Upper lobe of left lung (tissue), 6 donors: ENCODE measurements around the gene FAT3. TPM values are rescaled to one million over a fixed set of nuclear protein-coding genes. Genes with fewer than 3 reads are reported as not detected.
A peak's percentile ranks its signal among the peaks of the same experiment; 100 is the strongest.

Experiments
- ATAC-seq, 2 donors: fragments of 200-7000 bp; cut with Tn5 transposase; one replicate each; pipeline ENCODE4 v1.9.1; 2022; ENCODE audit warnings: mild to moderate bottlenecking in 2 of 2, moderate library complexity in 2 of 2; ENCODE audit not compliant: low FRiP score in 2 of 2
- DNase-seq, 2 donors: peaks; one replicate each; pipeline ENCODE4 v3.0.0-alpha.2; 2019 to 2020
- H3K27ac ChIP-seq, 4 donors: fragments of 200-600 bp; sonication (generic); one replicate each; pipeline ENCODE4 v1.5.1; 2016 to 2019
- H3K27me3 ChIP-seq, 4 donors: fragments of 200-600 bp; sonication (generic); one replicate each; pipeline ENCODE4 v1.5.1; 2017 to 2019
- H3K36me3 ChIP-seq, 4 donors: fragments of 200-600 bp; sonication (generic); one replicate each; pipeline ENCODE4 v1.5.1; 2016 to 2019
- H3K4me1 ChIP-seq, 4 donors: fragments of 200-600 bp; sonication (generic); one replicate each; pipeline ENCODE4 v1.5.1; 2018 to 2019
- H3K4me3 ChIP-seq, 4 donors: fragments of 200-600 bp; sonication (generic); one replicate each; pipeline ENCODE4 v1.5.1; 2017 to 2019; ENCODE audit warnings: mild to moderate bottlenecking in 2 of 4, moderate library complexity in 1 of 4
- H3K9me3 ChIP-seq, 4 donors: fragments of 200-600 bp; sonication (generic); one replicate each; pipeline ENCODE4 v1.5.1; 2018 to 2019
- CTCF ChIP-seq, 6 experiments: fragments of 450-650 bp in 4 of 6; fragments of 200-600 bp in 2 of 6; sonication (generic) in 2 of 6; IDR thresholded peaks; one replicate each; pipeline ENCODE4 v1.5.1; 2016 to 2019; ENCODE audit warnings: antibody characterized with exemption in 6 of 6
- EP300 ChIP-seq, 4 donors: sonication (generic); formaldehyde crosslinking; IDR thresholded peaks; one replicate each; pipeline ENCODE4 v1.5.1; 2017; ENCODE audit warnings: antibody characterized with exemption in 4 of 4, control low read depth in 2 of 4
- POLR2A ChIP-seq, 4 donors: fragments of 450-650 bp; IDR thresholded peaks; one replicate each; pipeline ENCODE4 v1.5.1; 2016 to 2017; ENCODE audit warnings: antibody characterized with exemption in 4 of 4, mild to moderate bottlenecking in 2 of 4
- POLR2AphosphoS5 ChIP-seq, 2 donors: sonication (generic); formaldehyde crosslinking; IDR thresholded peaks; one replicate each; pipeline ENCODE4 v1.5.1; 2017; ENCODE audit warnings: antibody characterized with exemption in 2 of 2
- WGBS, 2 donors: methylation state at CpG; one replicate each; pipeline ENCODE4 v1.1.5; 2017 to 2018; 5-methylcytosine and 5-hydroxymethylcytosine counted together
- total RNA-seq, 6 donors: library from RNA; depleted of rRNA in 4 of 6; stranded (reverse); fragments of >200 nt in 4 of 6; gene quantifications; one replicate each; pipeline versions ENCODE4 v1.1.0 to v1.2.1, GENCODE V29; 2016 to 2021
- donor health status: DM: no; HTN: no; CAD: no; lungs with moderate emphysema.
- donor health status: DM: no; HTN: yes; CAD: no; lungs with severe emphysema.

The FAT3 gene
- total RNA-seq = 1 to 10 TPM; 2.7 to 9.8 (median 4.3) TPM

- Histone ChIP-seq H3K4me1 (peaks cover 0 to 29% (median 0%) of the 10 kb centered on the region in 4 donors), H3K9me3 (no peaks in the 10 kb centered on the region), H3K27me3 (peaks cover 0 to 22% (median 9%) of the 10 kb centered on the region in 4 donors), H3K36me3 (no peaks in the 10 kb centered on the region), H3K4me3 (peak within 1 kb of the TSS; percentile 25 to 52 (median 39)), H3K27ac (peak within 1 kb of the TSS; percentile 17 to 70 (median 35))
- 2 to 3% methylated on average over 13 to 58 of the region's 82 CpGs for WGBS, 2 donors
- DNase-seq = peak in 1 of 2 donors; percentile 88
- TF ChIP-seq CTCF (IDR thresholded peaks at IDR 0.05) (no peak), POLR2A (IDR thresholded peaks at IDR 0.05) (no peak), POLR2AphosphoS5 (IDR thresholded peaks at IDR 0.05) (no peak), EP300 (IDR thresholded peaks at IDR 0.05) (no peak)
- ATAC-seq = peak in 1 of 2 donors; percentile 76
Observed at GRCh38 chr11:92224407-92225124, at the start of gene FAT3. TSS of gene FAT3 (plus strand) at chr11:92224818. CDS start at chr11:92352113, 127,295 bp downstream.

GRCh38 chr11:92179017-92179670 is 45.5 kb upstream of the FAT3 start:
- Histone ChIP-seq H3K4me1 (no peaks in the 10 kb centered on the region), H3K4me3 (no peak overlapping the region), H3K27ac (no peak overlapping the region), H3K27me3 (no peaks in the 10 kb centered on the region), H3K9me3 (no peaks in the 10 kb centered on the region), H3K36me3 (no peaks in the 10 kb centered on the region)
- no peak for ATAC-seq
- WGBS, 2 donors = 49 to 57% methylated on average over 2 of the region's 2 CpGs
- TF ChIP-seq EP300 (IDR thresholded peaks at IDR 0.05) (no peak), CTCF (IDR thresholded peaks at IDR 0.05) (no peak), POLR2AphosphoS5 (IDR thresholded peaks at IDR 0.05) (no peak), POLR2A (IDR thresholded peaks at IDR 0.05) (no peak)
- DNase-seq = no peak

- no peaks in the 10 kb centered on the region for H3K9me3 ChIP-seq
- peak in 1 of 2 donors; percentile 9 for ATAC-seq
- no peak for TF ChIP-seq EP300 (IDR thresholded peaks at IDR 0.05)
- TF ChIP-seq POLR2AphosphoS5 (IDR thresholded peaks at IDR 0.05) = no peak
- no peak for TF ChIP-seq CTCF (IDR thresholded peaks at IDR 0.05)
- no peak for TF ChIP-seq POLR2A (IDR thresholded peaks at IDR 0.05)
- H3K27me3 ChIP-seq = no peaks in the 10 kb centered on the region
- H3K36me3 ChIP-seq = no peaks in the 10 kb centered on the region
- H3K4me3 ChIP-seq = no peak overlapping the region
- no peak overlapping the region for H3K27ac ChIP-seq
- no peak for DNase-seq
- no peaks in the 10 kb centered on the region for H3K4me1 ChIP-seq
Observed at GRCh38 chr11:92180226-92180625, 44.4 kb upstream of the FAT3 start.

DNA sequence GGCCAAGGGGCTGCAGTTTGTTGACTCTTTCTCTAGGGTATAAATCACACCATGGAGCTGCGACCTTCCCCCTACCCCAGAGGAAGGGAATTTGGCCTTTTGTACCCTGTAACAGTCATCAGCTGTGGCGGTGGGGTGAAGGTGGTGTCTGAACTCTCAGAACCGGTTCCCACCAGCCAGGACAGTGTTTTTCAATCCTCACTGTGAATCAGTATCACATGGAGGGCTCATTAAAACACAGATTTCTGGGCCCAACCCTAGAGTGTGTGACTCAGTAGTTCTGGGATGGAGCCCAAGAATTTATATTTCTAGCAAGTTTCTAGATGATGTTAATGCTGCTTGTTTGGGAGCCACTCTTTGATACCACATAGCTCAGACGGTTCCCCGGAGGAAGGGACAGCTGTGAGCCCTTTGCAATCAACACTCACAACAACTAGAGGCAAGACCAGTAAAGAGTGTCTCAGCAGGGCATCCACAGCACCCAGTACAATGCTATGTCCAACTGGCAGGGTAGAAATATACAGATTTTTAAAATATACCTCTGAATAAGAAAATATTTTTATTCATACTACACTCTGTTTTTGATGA is 43.9 kb upstream of the FAT3 start:
- Histone ChIP-seq H3K4me3 (no peak overlapping the region), H3K4me1 (no peaks in the 10 kb centered on the region), H3K36me3 (no peaks in the 10 kb centered on the region), H3K27me3 (no peaks in the 10 kb centered on the region), H3K27ac (no peak overlapping the region), H3K9me3 (no peaks in the 10 kb centered on the region)
- no peak for TF ChIP-seq POLR2A (IDR thresholded peaks at IDR 0.05)
- TF ChIP-seq EP300 (IDR thresholded peaks at IDR 0.05) = no peak
- no peak for TF ChIP-seq CTCF (IDR thresholded peaks at IDR 0.05)
- no peak for TF ChIP-seq POLR2AphosphoS5 (IDR thresholded peaks at IDR 0.05)
- WGBS, 2 donors = 31 to 53% methylated on average over 4 to 5 of the region's 5 CpGs
- DNase-seq (no peak), ATAC-seq (peak; percentile 63 to 84)
